MM.1S (cell line): ENCODE measurements around the gene SPSB3.

ENCODE experiments used
- EZH2phosphoT487 ChIP-seq: fragments of 300-600 bp; sonication (generic); IDR thresholded peaks from 2 replicates; pipeline ENCODE4 v1.6.1; 2018; ENCODE audit warnings: antibody characterized with exemption, low read length
- TF ChIP-seq, protein P1 (sequence below): fragments of 300-600 bp; sonication (generic); IDR thresholded peaks from 2 replicates; pipeline ENCODE4 v1.5.1; 2016; ENCODE audit warnings: antibody characterized with exemption, low read length, mixed read lengths

GRCh38 chr16:1808691-1809090 lies 26.3 kb upstream of the SPSB3 start:
- TF ChIP-seq, protein P1, sequence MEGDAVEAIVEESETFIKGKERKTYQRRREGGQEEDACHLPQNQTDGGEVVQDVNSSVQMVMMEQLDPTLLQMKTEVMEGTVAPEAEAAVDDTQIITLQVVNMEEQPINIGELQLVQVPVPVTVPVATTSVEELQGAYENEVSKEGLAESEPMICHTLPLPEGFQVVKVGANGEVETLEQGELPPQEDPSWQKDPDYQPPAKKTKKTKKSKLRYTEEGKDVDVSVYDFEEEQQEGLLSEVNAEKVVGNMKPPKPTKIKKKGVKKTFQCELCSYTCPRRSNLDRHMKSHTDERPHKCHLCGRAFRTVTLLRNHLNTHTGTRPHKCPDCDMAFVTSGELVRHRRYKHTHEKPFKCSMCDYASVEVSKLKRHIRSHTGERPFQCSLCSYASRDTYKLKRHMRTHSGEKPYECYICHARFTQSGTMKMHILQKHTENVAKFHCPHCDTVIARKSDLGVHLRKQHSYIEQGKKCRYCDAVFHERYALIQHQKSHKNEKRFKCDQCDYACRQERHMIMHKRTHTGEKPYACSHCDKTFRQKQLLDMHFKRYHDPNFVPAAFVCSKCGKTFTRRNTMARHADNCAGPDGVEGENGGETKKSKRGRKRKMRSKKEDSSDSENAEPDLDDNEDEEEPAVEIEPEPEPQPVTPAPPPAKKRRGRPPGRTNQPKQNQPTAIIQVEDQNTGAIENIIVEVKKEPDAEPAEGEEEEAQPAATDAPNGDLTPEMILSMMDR = no peak
- no peak for TF ChIP-seq EZH2phosphoT487
